OCI-LY7 (cell line): ENCODE results near the gene NDC80. TPM values are rescaled to one million over a fixed set of nuclear protein-coding genes. Genes with fewer than 3 reads are reported as not detected.

Experiments used
- BruUV-seq: library from RNA; stranded (reverse); fragments of 400-500 nt; replicated peaks from 2 replicates; lab custom pipeline; 2021; lab: Mats Ljungman, UMichigan
- CTCF ChIA-PET: fragments of 300-600 bp; sonication (Branson Sonifier 250); formaldehyde crosslinking; loops from one replicate; lab custom pipeline; 2022; ENCODE audit warnings: antibody characterized with exemption; ENCODE audit not compliant: unreplicated experiment; lab: Charles Lee
- POLR2A ChIA-PET: fragments of 300-600 bp; sonication (Branson Sonifier 250); formaldehyde crosslinking; loops from one replicate; lab custom pipeline; 2022; ENCODE audit warnings: antibody characterized with exemption; lab: Charles Lee
- DNase-seq: peaks from one replicate; pipeline ENCODE4 v3.0.0-alpha.2; 2015; ENCODE audit warnings: low spot score
- H2AFZ ChIP-seq: fragments of 200-600 bp; sonication (generic), shearing (Covaris generic); 2 replicates; pipeline ENCODE4 v1.6.1; 2014; ENCODE audit warnings: mild to moderate bottlenecking, antibody characterized with exemption, low read length, moderate library complexity
- H3K27ac ChIP-seq: fragments of 200-600 bp; sonication (generic); 2 replicates; pipeline ENCODE4 v1.5.1; 2014; ENCODE audit warnings: mixed run types, low read depth, mild to moderate bottlenecking, moderate library complexity, low read length, inconsistent platforms; ENCODE audit not compliant: poor library complexity, severe bottlenecking
- H3K36me3 ChIP-seq: fragments of 200-600 bp; sonication (generic); 2 replicates; pipeline ENCODE4 v1.6.1; 2014; ENCODE audit warnings: mild to moderate bottlenecking, antibody characterized with exemption, low read length, moderate library complexity, mixed read lengths; ENCODE audit not compliant: insufficient read depth
- H3K4me1 ChIP-seq: fragments of 200-600 bp; sonication (generic); 2 replicates; pipeline ENCODE4 v1.5.1; 2014; ENCODE audit warnings: mild to moderate bottlenecking, low read length; ENCODE audit not compliant: insufficient read depth, poor library complexity, severe bottlenecking
- H3K4me2 ChIP-seq: fragments of 200-600 bp; sonication (generic); 2 replicates; pipeline ENCODE4 v1.6.1; 2014; ENCODE audit warnings: mild to moderate bottlenecking, low read length
- H3K4me3 ChIP-seq: fragments of 200-600 bp; sonication (generic); 2 replicates; pipeline ENCODE4 v1.5.1; 2014; ENCODE audit warnings: mild to moderate bottlenecking, low read depth, low read length; ENCODE audit not compliant: poor library complexity, severe bottlenecking
- H3K79me2 ChIP-seq: fragments of 200-600 bp; sonication (generic); 2 replicates; pipeline ENCODE4 v1.6.1; 2016; ENCODE audit warnings: low read depth, mild to moderate bottlenecking, low read length, moderate library complexity, mixed read lengths; ENCODE audit not compliant: insufficient read depth
- H3K9me2 ChIP-seq: fragments of 200-600 bp; sonication (generic); 2 replicates; pipeline ENCODE4 v1.6.1; 2016; ENCODE audit warnings: mild to moderate bottlenecking, low read length, mixed read lengths; ENCODE audit not compliant: insufficient read depth
- H3K9me3 ChIP-seq: fragments of 200-600 bp; sonication (generic); 2 replicates; pipeline ENCODE4 v1.6.1; 2014; ENCODE audit warnings: mild to moderate bottlenecking, mixed run types, low read length, mixed read lengths
- H4K20me1 ChIP-seq: fragments of 200-600 bp; sonication (generic); 2 replicates; pipeline ENCODE4 v1.6.1; 2014; ENCODE audit warnings: mild to moderate bottlenecking, antibody characterized with exemption, low read length, moderate library complexity, mixed read lengths; ENCODE audit not compliant: insufficient read depth
- EZH2phosphoT487 ChIP-seq: fragments of 200-600 bp; sonication (generic); IDR thresholded peaks from 2 replicates; pipeline ENCODE4 v1.6.1; 2018; ENCODE audit warnings: low read depth, borderline replicate concordance, mild to moderate bottlenecking, mixed run types, antibody characterized with exemption, low read length, moderate library complexity, mixed read lengths
- intact Hi-C: fragments of 100-400 bp; cut with micrococcal nuclease; formaldehyde crosslinking; loops from one replicate; pipeline ENCODE4 v1.10.0; 2022; ENCODE audit not compliant: unreplicated experiment
- total RNA-seq, 2 experiments: library from RNA; depleted of rRNA in 1 of 2; stranded (reverse); fragments of >200 nt in 1 of 2; shearing (Covaris generic) in 1 of 2; gene quantifications; 2 replicates each; pipeline ENCODE4 v1.2.3, GENCODE V29; 2014 to 2022
- TF ChIP-seq, protein P1 (sequence below): fragments of 200-600 bp; sonication (generic); conservative IDR thresholded peaks from 2 replicates; pipeline ENCODE4 v1.5.1; 2014; ENCODE audit warnings: mild to moderate bottlenecking, antibody characterized with exemption, low read length, moderate library complexity, mixed read lengths

Gene NDC80
- total RNA-seq, 2 experiments from 2014 or later: 91.1 to 105 TPM

DNA sequence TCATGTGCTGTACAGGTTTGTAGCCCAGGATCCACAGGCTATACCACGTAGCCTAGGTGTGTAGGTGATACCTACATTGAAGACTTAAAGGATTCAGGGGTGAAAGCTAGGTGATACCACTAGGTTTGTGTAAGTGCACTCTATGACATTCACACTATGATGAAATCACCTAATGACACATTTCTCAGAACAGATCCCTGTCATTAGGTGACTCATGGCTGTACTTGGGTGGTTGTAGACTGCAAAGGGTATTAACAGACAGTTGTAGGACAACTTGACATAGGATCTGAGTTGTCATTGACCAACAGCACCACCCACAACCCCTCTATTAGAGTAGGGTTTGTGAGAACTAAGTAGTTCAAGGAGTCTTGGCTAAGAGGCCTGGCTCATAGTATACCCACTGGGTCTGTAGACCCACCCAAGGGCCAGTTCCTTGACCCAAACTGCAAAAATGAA lies 56.5 kb downstream of the NDC80 start:
- Histone ChIP-seq H3K9me3 (peaks cover 7% of the 10 kb centered on the region; the same call in 1 of the 2 replicates), H2AFZ (no peak overlapping the region), H4K20me1 (no peaks in the 10 kb centered on the region), H3K4me2 (no peak overlapping the region), H3K4me1 (no peaks in the 10 kb centered on the region), H3K27ac (no peak overlapping the region), H3K36me3 (no peaks in the 10 kb centered on the region), H3K79me2 (no peaks in the 10 kb centered on the region), H3K4me3 (no peak overlapping the region), H3K9me2 (no peaks in the 10 kb centered on the region)
- DNase-seq: no peak
- TF ChIP-seq, protein P1, sequence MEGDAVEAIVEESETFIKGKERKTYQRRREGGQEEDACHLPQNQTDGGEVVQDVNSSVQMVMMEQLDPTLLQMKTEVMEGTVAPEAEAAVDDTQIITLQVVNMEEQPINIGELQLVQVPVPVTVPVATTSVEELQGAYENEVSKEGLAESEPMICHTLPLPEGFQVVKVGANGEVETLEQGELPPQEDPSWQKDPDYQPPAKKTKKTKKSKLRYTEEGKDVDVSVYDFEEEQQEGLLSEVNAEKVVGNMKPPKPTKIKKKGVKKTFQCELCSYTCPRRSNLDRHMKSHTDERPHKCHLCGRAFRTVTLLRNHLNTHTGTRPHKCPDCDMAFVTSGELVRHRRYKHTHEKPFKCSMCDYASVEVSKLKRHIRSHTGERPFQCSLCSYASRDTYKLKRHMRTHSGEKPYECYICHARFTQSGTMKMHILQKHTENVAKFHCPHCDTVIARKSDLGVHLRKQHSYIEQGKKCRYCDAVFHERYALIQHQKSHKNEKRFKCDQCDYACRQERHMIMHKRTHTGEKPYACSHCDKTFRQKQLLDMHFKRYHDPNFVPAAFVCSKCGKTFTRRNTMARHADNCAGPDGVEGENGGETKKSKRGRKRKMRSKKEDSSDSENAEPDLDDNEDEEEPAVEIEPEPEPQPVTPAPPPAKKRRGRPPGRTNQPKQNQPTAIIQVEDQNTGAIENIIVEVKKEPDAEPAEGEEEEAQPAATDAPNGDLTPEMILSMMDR: no peak
- no peak for TF ChIP-seq EZH2phosphoT487
- ChIA-PET CTCF (no interaction called here), POLR2A (interaction anchor here (2.5 kb wide), 1 partner anchor 8 kb away, joined by 18 read pairs; no protein-coding TSS in a partner anchor)
- no TSS peak for BruUV-seq
- intact Hi-C loops: no loop called here

- ChIA-PET CTCF (no interaction called here), POLR2A (no interaction called here)
- no peak overlapping the region for H3K4me2 ChIP-seq
- intact Hi-C loops: no loop called here
- no peaks in the 10 kb centered on the region for H3K9me2 ChIP-seq
- no peak overlapping the region for H3K4me3 ChIP-seq
- no peaks in the 10 kb centered on the region for H3K36me3 ChIP-seq
- TF ChIP-seq, protein P1: no peak
- TF ChIP-seq EZH2phosphoT487: no peak
- BruUV-seq: no TSS peak
- H2AFZ ChIP-seq: no peak overlapping the region
- H3K9me3 ChIP-seq: peaks cover 7% of the 10 kb centered on the region; the same call in 1 of the 2 replicates
- DNase-seq: no peak
- no peaks in the 10 kb centered on the region for H4K20me1 ChIP-seq
- H3K27ac ChIP-seq: no peak overlapping the region
- H3K79me2 ChIP-seq: no peaks in the 10 kb centered on the region
- no peaks in the 10 kb centered on the region for H3K4me1 ChIP-seq
Measured at GRCh38 chr18:2629003-2629402, 57.6 kb downstream of the NDC80 start.

- CTCF ChIA-PET: no interaction called here
- intact Hi-C loops: no loop called here
- Histone ChIP-seq H3K79me2 (no peaks in the 10 kb centered on the region), H3K9me3 (peaks cover 14% of the 10 kb centered on the region; the same call in 1 of the 2 replicates), H3K9me2 (no peaks in the 10 kb centered on the region), H4K20me1 (no peaks in the 10 kb centered on the region), H3K27ac (peak overlapping the region; percentile 91), H3K4me2 (no peak overlapping the region), H3K36me3 (no peaks in the 10 kb centered on the region; the same call in 1 of the 2 replicates), H3K4me3 (no peak overlapping the region), H2AFZ (0 out of 2 replicates have a peak overlapping the region, but pooled peaks have one; percentile 12), H3K4me1 (peaks cover 49% of the 10 kb centered on the region)
- TF ChIP-seq, protein P1: no peak
- TF ChIP-seq EZH2phosphoT487: no peak
- POLR2A ChIA-PET: interaction anchor here (0.7 to 2.4 kb wide), 9 partner anchors 8 to 104 kb away, joined by 3 to 27 read pairs (median 6); partner anchors contain the start of genes METTL4, NDC80 and SMCHD1
- BruUV-seq: no TSS peak
- no peak for DNase-seq
Measured at GRCh38 chr18:2635586-2635985, 64.2 kb downstream of the NDC80 start.
